DND-41 (cell line): ENCODE measurements around the gene EPHB2.

Source experiments
- ATAC-seq: fragments of 200-7000 bp; cut with Tn5 transposase; 3 replicates; pipeline ENCODE4 v1.9.1; 2021; ENCODE audit warnings: low read depth; ENCODE audit not compliant: insufficient read depth
- DNase-seq: peaks from one replicate; pipeline ENCODE4 v3.0.0-alpha.2; 2020
- H2AFZ ChIP-seq: 2 replicates; pipeline ENCODE4 v1.6.0; 2012; ENCODE audit warnings: low read depth, low read length
- H3K27ac ChIP-seq: 2 replicates; pipeline ENCODE4 v1.5.1; 2012; ENCODE audit warnings: low read length, inconsistent platforms
- H3K27me3 ChIP-seq: fragments of 200-600 bp; sonication (generic); 2 replicates; pipeline ENCODE4 v1.6.0; 2012; ENCODE audit warnings: low read length, mild to moderate bottlenecking, inconsistent platforms; ENCODE audit not compliant: insufficient read depth, poor library complexity
- H3K36me3 ChIP-seq: 2 replicates; pipeline ENCODE4 v1.5.1; 2012; ENCODE audit warnings: low read length, inconsistent platforms; ENCODE audit not compliant: insufficient read depth
- H3K4me1 ChIP-seq: 2 replicates; pipeline ENCODE4 v1.5.1; 2012; ENCODE audit warnings: mild to moderate bottlenecking, low read length; ENCODE audit not compliant: insufficient read depth
- H3K4me2 ChIP-seq: 2 replicates; pipeline ENCODE4 v1.6.0; 2012; ENCODE audit warnings: mild to moderate bottlenecking, moderate library complexity, low read length, inconsistent platforms; ENCODE audit not compliant: insufficient read depth
- H3K4me3 ChIP-seq, 2 experiments: fragments of 200-600 bp in 1 of 2; shearing (Covaris generic) in 1 of 2; 2 replicates each; pipeline ENCODE4 v1.5.1; 2012 to 2016; ENCODE audit warnings: inconsistent platforms in 2 of 2, low read length in 2 of 2, mild to moderate bottlenecking in 2 of 2, low read depth in 1 of 2, moderate library complexity in 1 of 2
- H3K79me2 ChIP-seq: 2 replicates; pipeline ENCODE4 v1.6.0; 2012; ENCODE audit warnings: low read length, inconsistent platforms; ENCODE audit not compliant: insufficient read depth
- H3K9ac ChIP-seq: 2 replicates; pipeline ENCODE4 v1.6.0; 2012; ENCODE audit warnings: low read depth, mild to moderate bottlenecking, inconsistent platforms, low read length, moderate library complexity
- H3K9me3 ChIP-seq: 2 replicates; pipeline ENCODE4 v1.5.1; 2012; ENCODE audit warnings: low read length, moderate library complexity, mild to moderate bottlenecking, inconsistent platforms; ENCODE audit not compliant: insufficient read depth, severe bottlenecking
- H4K20me1 ChIP-seq: 2 replicates; pipeline ENCODE4 v1.6.0; 2012; ENCODE audit warnings: low read length; ENCODE audit not compliant: insufficient read depth
- EZH2 ChIP-seq: IDR thresholded peaks from 3 replicates; pipeline ENCODE4 v1.6.1; 2012; ENCODE audit warnings: borderline replicate concordance, low read depth, mild to moderate bottlenecking, moderate library complexity, low read length, inconsistent platforms; ENCODE audit not compliant: severe bottlenecking
- TF ChIP-seq, protein P1 (sequence below): IDR thresholded peaks from 2 replicates; pipeline ENCODE4 v1.5.1; 2012; ENCODE audit warnings: borderline replicate concordance, low read length, moderate library complexity, mild to moderate bottlenecking; ENCODE audit not compliant: poor library complexity, severe bottlenecking; ENCODE audit errors: extremely low read depth

EPHB2 gene

DNA sequence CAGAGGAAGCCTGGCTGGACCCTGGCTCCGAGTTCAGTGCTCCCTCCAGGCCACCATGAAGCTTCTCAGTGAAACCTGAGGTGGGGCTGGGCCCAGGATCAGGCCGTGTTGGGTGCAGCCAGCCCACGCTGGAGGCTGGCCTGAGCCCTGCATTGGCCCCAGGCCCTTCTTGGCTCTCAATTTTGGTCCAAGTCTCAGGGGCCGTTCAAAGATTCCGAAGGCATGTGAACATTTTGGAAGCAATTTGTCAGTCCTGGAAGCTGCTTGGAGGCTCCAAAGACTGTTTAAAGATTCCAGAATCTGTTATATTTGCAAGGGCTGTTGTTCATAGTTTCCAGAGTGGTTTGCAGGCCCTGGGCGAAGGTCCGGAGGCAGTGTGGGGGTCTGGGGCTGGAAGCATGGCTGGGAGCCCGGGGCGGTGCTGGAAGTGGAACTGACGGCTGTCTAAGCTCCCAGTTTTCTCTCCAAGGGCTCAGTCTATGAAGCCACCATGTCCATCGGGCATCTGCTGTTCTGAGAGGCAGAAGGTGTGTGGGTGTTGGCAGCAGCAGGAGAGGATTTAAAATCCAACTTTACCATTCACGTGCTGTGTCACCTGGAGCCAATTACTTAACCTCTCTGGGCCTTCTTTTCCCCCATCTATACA is 104.9 kb downstream of the EPHB2 start:
- no peaks in the 10 kb centered on the region for H3K9me3 ChIP-seq
- H3K27me3 ChIP-seq = peaks cover 6% of the 10 kb centered on the region
- TF ChIP-seq, protein P1, sequence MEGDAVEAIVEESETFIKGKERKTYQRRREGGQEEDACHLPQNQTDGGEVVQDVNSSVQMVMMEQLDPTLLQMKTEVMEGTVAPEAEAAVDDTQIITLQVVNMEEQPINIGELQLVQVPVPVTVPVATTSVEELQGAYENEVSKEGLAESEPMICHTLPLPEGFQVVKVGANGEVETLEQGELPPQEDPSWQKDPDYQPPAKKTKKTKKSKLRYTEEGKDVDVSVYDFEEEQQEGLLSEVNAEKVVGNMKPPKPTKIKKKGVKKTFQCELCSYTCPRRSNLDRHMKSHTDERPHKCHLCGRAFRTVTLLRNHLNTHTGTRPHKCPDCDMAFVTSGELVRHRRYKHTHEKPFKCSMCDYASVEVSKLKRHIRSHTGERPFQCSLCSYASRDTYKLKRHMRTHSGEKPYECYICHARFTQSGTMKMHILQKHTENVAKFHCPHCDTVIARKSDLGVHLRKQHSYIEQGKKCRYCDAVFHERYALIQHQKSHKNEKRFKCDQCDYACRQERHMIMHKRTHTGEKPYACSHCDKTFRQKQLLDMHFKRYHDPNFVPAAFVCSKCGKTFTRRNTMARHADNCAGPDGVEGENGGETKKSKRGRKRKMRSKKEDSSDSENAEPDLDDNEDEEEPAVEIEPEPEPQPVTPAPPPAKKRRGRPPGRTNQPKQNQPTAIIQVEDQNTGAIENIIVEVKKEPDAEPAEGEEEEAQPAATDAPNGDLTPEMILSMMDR = no peak
- no peak for TF ChIP-seq EZH2
- H4K20me1 ChIP-seq = 0 out of 2 replicates have a peak, but pooled peaks cover 3% of the 10 kb centered on the region
- no peaks in the 10 kb centered on the region for H3K79me2 ChIP-seq
- H3K4me3 ChIP-seq = no peak overlapping the region
- ATAC-seq = no peak
- no peak for DNase-seq
- no peak overlapping the region for H3K4me2 ChIP-seq
- no peaks in the 10 kb centered on the region for H3K36me3 ChIP-seq
- no peaks in the 10 kb centered on the region for H3K4me1 ChIP-seq
- no peak overlapping the region for H2AFZ ChIP-seq
- H3K27ac ChIP-seq = no peak overlapping the region
- H3K9ac ChIP-seq = no peak overlapping the region

DNA sequence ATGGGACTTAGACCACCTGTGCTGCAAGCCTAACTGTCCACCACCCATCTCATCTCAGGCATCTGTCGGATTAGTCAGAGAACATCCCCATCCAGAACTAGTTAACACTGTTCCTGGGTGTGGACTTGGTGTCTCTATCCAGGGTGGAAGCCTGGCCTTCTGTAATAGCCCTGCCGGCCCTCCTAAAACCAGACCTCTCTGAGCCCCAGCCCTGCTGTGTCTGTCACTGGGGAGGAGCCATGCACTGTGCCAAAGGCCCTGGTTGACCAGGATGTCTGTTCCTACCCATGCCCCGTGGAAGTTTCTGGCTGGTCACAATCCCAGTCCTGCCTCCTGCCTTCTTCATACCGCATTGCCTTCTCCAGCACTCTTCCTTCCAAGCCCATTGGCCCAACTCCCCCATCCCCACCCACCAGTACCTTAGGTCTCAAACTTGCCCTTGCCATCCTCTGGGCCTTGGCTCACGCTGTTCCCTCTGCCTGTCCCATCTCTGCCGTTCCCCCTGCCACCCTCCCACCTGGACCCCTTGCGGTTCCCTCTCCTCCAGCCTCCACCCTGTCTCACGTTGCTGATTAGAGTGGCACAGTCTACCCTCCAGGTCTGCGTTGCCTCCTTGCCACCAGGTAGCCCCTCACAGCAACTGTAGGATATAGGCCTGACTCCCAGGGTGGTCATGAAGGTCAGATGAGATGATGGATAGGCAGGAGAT is 105.6 kb downstream of the EPHB2 start:
- Histone ChIP-seq H3K27ac (no peak overlapping the region), H3K4me2 (no peak overlapping the region), H2AFZ (no peak overlapping the region), H3K79me2 (no peaks in the 10 kb centered on the region), H3K36me3 (no peaks in the 10 kb centered on the region), H3K9me3 (no peaks in the 10 kb centered on the region), H3K27me3 (peaks cover 3% of the 10 kb centered on the region), H3K4me1 (no peaks in the 10 kb centered on the region), H3K4me3 (no peak overlapping the region), H4K20me1 (0 out of 2 replicates have a peak, but pooled peaks cover 3% of the 10 kb centered on the region), H3K9ac (no peak overlapping the region)
- TF ChIP-seq, protein P1 = no peak
- TF ChIP-seq EZH2 = no peak
- no peak for DNase-seq
- no peak for ATAC-seq

DNA sequence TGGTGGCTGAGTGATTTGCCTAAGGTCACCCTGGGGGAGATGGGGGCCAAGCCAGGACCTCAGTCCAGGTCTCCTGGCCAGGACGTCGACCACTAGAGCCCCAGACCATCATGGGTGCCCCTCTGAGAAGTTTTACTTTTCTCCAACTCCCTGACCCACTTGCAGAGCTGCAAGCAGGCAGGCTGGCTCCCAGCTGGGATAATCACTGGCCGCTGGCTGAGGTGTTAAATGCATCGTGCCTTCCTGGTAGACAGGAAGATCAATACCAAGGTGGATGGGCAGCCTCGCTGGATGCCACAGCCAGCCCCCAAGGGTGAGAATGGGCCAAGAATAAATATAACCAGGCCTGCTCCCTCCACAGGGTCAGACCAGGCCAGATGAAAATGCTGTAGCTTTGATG is 106.2 kb downstream of the EPHB2 start:
- Histone ChIP-seq H3K9ac (no peak overlapping the region), H3K27ac (no peak overlapping the region)

More for the DNA sequence above, 106.2 kb downstream of the EPHB2 start:
- no peak overlapping the region for H3K4me3 ChIP-seq
- H3K9me3 ChIP-seq = no peaks in the 10 kb centered on the region
- TF ChIP-seq, protein P1 = no peak
- no peak for TF ChIP-seq EZH2
- H4K20me1 ChIP-seq = 0 out of 2 replicates have a peak, but pooled peaks cover 3% of the 10 kb centered on the region
- no peaks in the 10 kb centered on the region for H3K79me2 ChIP-seq
- no peak overlapping the region for H3K4me2 ChIP-seq
- H2AFZ ChIP-seq = no peak overlapping the region
- DNase-seq (no peak), ATAC-seq (no peak)
- H3K27me3 ChIP-seq = no peaks in the 10 kb centered on the region
- H3K4me1 ChIP-seq = no peaks in the 10 kb centered on the region
- no peaks in the 10 kb centered on the region for H3K36me3 ChIP-seq
